Activated CD4-positive, alpha-beta T cell treated with anti-CD3 and anti-CD28 coated beads, Interleukin-2, amount 10 ng/mL, durations not matched to agents 7 days and 5 days (primary cell): ENCODE measurements around the gene EVA1C. TPM values are rescaled to one million over a fixed set of nuclear protein-coding genes. Genes with fewer than 3 reads are reported as not detected.
A peak's percentile ranks its signal among the peaks of the same experiment; 100 is the strongest.
"Not testable (repeated sequence)": the region's sequence is repeated elsewhere in the genome, so short reads cannot be mapped to it uniquely, and the experiment has no call there.

Experiments used
- CTCF ChIA-PET: fragments of 350-600 bp; sonication (Branson Sonifier 250); formaldehyde crosslinking; loops from one replicate; lab custom pipeline; 2021; ENCODE audit warnings: antibody characterized with exemption; lab: Charles Lee
- POLR2A ChIA-PET: fragments of 350-600 bp; sonication (Branson Sonifier 250); formaldehyde crosslinking; loops from one replicate; lab custom pipeline; 2021; ENCODE audit warnings: antibody characterized with exemption; lab: Charles Lee
- DNase-seq: peaks from one replicate; pipeline ENCODE4 v3.0.0-alpha.2; 2020
- H3K27ac Mint-ChIP-seq: one replicate; pipeline ENCODE4 v1.8.0; 2021; ENCODE audit warnings: mild to moderate bottlenecking, moderate library complexity, mixed read lengths
- H3K27me3 Mint-ChIP-seq: one replicate; pipeline ENCODE4 v1.8.0; 2021; ENCODE audit warnings: mixed read lengths
- H3K36me3 Mint-ChIP-seq: one replicate; pipeline ENCODE4 v1.8.0; 2021; ENCODE audit warnings: low read depth, mixed read lengths
- H3K4me1 Mint-ChIP-seq: one replicate; pipeline ENCODE4 v1.8.0; 2021; ENCODE audit warnings: mixed read lengths
- H3K4me3 Mint-ChIP-seq: one replicate; pipeline ENCODE4 v1.8.0; 2021; ENCODE audit warnings: mild to moderate bottlenecking, moderate library complexity, mixed read lengths
- H3K9me3 Mint-ChIP-seq: one replicate; pipeline ENCODE4 v1.8.0; 2021; ENCODE audit warnings: mixed read lengths
- total RNA-seq, 2 experiments: library from RNA; stranded (reverse); gene quantifications; one replicate each; pipeline ENCODE4 v1.2.3, GENCODE V29; 2021

EVA1C gene
- total RNA-seq, 2 experiments from 2014 or later: 4.8 to 5.4 TPM

DNA sequence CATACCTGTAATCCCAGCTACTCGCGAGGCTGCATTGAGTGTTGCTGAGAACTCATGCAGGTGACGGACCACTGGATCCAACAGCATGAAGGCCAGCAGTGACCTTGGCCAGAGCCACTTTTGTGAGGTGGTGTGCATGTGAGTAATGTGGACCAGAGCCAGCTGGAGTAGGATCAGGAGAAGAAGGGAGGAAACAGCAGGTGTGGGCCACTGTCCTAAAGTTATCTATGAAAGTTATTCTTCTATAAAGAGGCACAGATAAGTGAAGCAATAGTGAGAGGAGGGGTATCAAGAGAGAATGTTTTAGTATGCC lies 125.0 kb downstream of the EVA1C start:
- Mint-ChIP-seq H3K4me3 (no peak overlapping the region), H3K9me3 (no peaks in the 10 kb centered on the region), H3K36me3 (no peaks in the 10 kb centered on the region), H3K27ac (no peak overlapping the region), H3K27me3 (no peaks in the 10 kb centered on the region), H3K4me1 (peaks cover 19% of the 10 kb centered on the region)
- CTCF ChIA-PET: interaction anchor here (1.0 kb wide), 1 partner anchor 14 kb away, joined by 3 read pairs; no protein-coding TSS in a partner anchor
- no peak for DNase-seq
- POLR2A ChIA-PET: no interaction called here

GRCh38 chr21:32538147-32538792 lies 125.8 kb downstream of the EVA1C start:
- Mint-ChIP-seq H3K9me3 (no peaks in the 10 kb centered on the region), H3K4me1 (peaks cover 19% of the 10 kb centered on the region), H3K27ac (no peak overlapping the region), H3K27me3 (no peaks in the 10 kb centered on the region), H3K36me3 (no peaks in the 10 kb centered on the region), H3K4me3 (no peak overlapping the region)
- CTCF ChIA-PET: no interaction called here
- DNase-seq: peak; percentile 42
- POLR2A ChIA-PET: no interaction called here

DNA sequence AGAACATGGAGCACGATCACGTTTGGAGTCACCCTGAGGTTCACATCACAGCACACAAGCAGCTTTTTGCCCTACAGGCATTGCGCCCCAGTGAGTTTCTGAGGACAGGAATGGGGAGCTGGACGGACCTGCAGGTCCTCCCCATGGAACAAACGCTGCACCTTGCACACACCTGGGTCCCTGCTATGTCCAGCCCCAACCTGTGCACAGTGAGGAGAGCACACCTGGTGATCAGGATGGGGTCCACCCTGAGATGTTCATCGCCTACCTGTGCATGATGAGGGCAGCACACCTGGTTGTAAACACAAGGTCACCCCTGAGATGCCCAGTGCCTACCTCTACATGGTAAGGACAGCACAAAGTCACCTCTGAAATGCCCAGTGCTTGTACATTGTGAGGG lies 126.9 kb downstream of the EVA1C start:
- no peak for DNase-seq
- Mint-ChIP-seq H3K4me1 (peaks cover 19% of the 10 kb centered on the region), H3K27me3 (no peaks in the 10 kb centered on the region), H3K27ac (no peak overlapping the region), H3K9me3 (no peaks in the 10 kb centered on the region), H3K4me3 (no peak overlapping the region), H3K36me3 (no peaks in the 10 kb centered on the region)
- POLR2A ChIA-PET: no interaction called here
- CTCF ChIA-PET: no interaction called here

GRCh38 chr21:32543056-32543455 lies 130.6 kb downstream of the EVA1C start:
- H3K27ac Mint-ChIP-seq, CTCF ChIA-PET, H3K9me3 Mint-ChIP-seq, DNase-seq, H3K4me3 Mint-ChIP-seq, POLR2A ChIA-PET, H3K36me3 Mint-ChIP-seq, H3K27me3 Mint-ChIP-seq, H3K4me1 Mint-ChIP-seq: not testable (repeated sequence)

DNA sequence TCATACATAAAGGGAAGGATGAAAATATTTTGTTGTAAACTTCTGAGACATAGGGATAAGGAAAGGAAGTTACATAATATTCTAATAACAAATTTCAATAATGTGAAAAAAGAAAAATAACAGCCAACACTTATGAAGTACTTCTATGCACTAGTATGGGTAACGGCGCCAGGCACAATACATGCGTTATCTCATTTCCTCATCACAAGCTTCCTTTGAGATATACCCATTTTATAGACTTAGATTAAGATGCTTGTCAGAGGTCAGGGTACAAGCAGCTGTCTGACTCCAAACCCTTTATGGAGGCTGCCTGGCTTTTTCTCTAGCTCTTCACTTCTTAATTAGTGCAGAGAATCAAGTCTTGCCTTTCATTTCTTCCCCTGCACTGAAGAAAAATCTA lies 131.5 kb downstream of the EVA1C start:
- Mint-ChIP-seq H3K27me3 (no peaks in the 10 kb centered on the region), H3K4me1 (peaks cover under 1% of the 10 kb centered on the region), H3K4me3 (no peak overlapping the region), H3K9me3 (no peaks in the 10 kb centered on the region), H3K36me3 (no peaks in the 10 kb centered on the region), H3K27ac (no peak overlapping the region)
- CTCF ChIA-PET: interaction anchor here (0.6 kb wide), 1 partner anchor 290 kb away, joined by 4 read pairs; no protein-coding TSS in a partner anchor
- POLR2A ChIA-PET: no interaction called here
- no peak for DNase-seq

DNA sequence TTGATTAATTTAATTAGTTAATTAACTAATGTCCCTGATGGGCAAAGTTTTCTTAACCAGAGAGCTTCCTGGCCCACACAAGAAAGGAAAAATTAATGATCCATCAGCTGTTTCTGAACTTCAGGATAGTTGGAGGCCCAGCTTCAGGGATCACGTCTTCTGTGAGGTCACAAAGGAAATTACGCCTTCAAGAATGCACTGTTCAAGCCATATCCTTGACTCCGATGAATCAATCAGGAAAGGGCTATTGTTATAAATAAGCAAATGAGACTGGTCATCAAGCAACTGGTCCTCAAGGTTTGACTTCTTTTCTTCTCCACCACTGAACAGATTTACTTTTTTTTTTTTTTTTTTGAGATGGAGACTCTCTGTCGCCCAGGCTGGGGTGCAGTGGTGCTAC lies 132.2 kb downstream of the EVA1C start:
- Mint-ChIP-seq H3K27me3 (no peaks in the 10 kb centered on the region), H3K36me3 (no peaks in the 10 kb centered on the region), H3K27ac (no peak overlapping the region), H3K9me3 (no peaks in the 10 kb centered on the region), H3K4me1 (no peaks in the 10 kb centered on the region), H3K4me3 (no peak overlapping the region)
- ChIA-PET CTCF (no interaction called here), POLR2A (no interaction called here)
- DNase-seq: no peak

GRCh38 chr21:32545948-32546441 lies 133.5 kb downstream of the EVA1C start:
- no peak for DNase-seq
- H3K27me3 Mint-ChIP-seq: peaks cover under 1% of the 10 kb centered on the region
- no peaks in the 10 kb centered on the region for H3K4me1 Mint-ChIP-seq
- no peaks in the 10 kb centered on the region for H3K36me3 Mint-ChIP-seq
- no peak overlapping the region for H3K4me3 Mint-ChIP-seq
- no peaks in the 10 kb centered on the region for H3K9me3 Mint-ChIP-seq
- H3K27ac Mint-ChIP-seq: no peak overlapping the region
- ChIA-PET CTCF (no interaction called here), POLR2A (no interaction called here)

DNA sequence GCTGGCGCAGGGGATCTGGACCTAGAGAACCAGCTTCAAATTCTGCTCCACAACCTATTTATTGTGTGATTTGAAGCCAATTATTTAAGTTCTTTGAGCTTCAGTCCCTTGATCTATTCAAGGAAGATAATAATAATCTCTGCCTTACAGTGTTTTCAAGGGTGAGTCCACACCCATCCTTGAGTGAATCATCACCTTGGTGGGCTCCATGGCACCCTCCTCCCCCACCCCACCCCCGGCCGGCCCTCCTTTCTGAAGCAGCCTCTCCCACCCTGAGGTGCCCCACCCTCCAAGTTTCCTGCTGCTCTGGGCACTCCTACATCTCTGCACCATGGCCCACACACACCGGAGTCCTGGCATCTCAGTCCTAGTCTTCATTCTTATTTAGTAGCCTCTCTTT lies 134.5 kb downstream of the EVA1C start:
- Mint-ChIP-seq H3K4me1 (no peaks in the 10 kb centered on the region), H3K36me3 (no peaks in the 10 kb centered on the region), H3K27ac (no peak overlapping the region), H3K4me3 (no peak overlapping the region), H3K27me3 (peaks cover 2% of the 10 kb centered on the region), H3K9me3 (no peaks in the 10 kb centered on the region)
- ChIA-PET CTCF (interaction anchor here (0.6 to 0.7 kb wide), 2 partner anchors 24 to 583 kb away, joined by 3 read pairs; no protein-coding TSS in a partner anchor), POLR2A (no interaction called here)
- no peak for DNase-seq

DNA sequence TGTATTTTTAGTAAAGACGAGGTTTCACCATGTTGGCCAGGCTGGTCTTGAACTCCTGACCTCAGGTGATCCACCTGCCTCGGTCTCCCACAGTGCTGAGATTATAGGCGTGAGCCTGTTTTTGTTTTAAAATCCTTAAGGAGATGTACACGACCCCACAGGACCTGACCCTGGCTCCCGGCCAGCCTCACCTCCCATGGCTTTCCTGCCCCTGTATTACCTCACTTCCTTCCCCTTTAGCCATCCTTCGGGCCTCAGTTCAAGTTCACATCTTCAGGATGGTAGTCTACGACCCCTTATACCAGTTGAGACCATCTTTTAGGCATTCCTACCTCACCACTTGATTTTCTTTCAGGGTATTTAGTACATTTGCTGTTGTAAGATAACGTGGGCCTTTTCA lies 136.5 kb downstream of the EVA1C start:
- no peak overlapping the region for H3K27ac Mint-ChIP-seq
- no peak overlapping the region for H3K4me3 Mint-ChIP-seq
- ChIA-PET POLR2A (no interaction called here), CTCF (no interaction called here)
- H3K36me3 Mint-ChIP-seq: no peaks in the 10 kb centered on the region
- DNase-seq: no peak
- peaks cover 2% of the 10 kb centered on the region for H3K27me3 Mint-ChIP-seq
- no peaks in the 10 kb centered on the region for H3K4me1 Mint-ChIP-seq
- H3K9me3 Mint-ChIP-seq: no peaks in the 10 kb centered on the region

- H3K4me3 Mint-ChIP-seq: no peak overlapping the region
- H3K27ac Mint-ChIP-seq: no peak overlapping the region
- DNase-seq: no peak
- no peaks in the 10 kb centered on the region for H3K36me3 Mint-ChIP-seq
- no peaks in the 10 kb centered on the region for H3K4me1 Mint-ChIP-seq
- POLR2A ChIA-PET: no interaction called here
- peaks cover 2% of the 10 kb centered on the region for H3K27me3 Mint-ChIP-seq
- CTCF ChIA-PET: no interaction called here
- H3K9me3 Mint-ChIP-seq: no peaks in the 10 kb centered on the region
These were observed 136.9 kb downstream of the EVA1C start for GRCh38 chr21:32549440-32549839.

- ChIA-PET POLR2A (no interaction called here), CTCF (no interaction called here)
- H3K27me3 Mint-ChIP-seq: peaks cover 2% of the 10 kb centered on the region
These were observed 137.4 kb downstream of the EVA1C start for GRCh38 chr21:32549886-32550285.

GRCh38 chr21:32554832-32555638 lies 142.5 kb downstream of the EVA1C start:
- Mint-ChIP-seq H3K36me3 (no peaks in the 10 kb centered on the region), H3K27me3 (peaks cover 2% of the 10 kb centered on the region), H3K4me1 (peaks cover 2% of the 10 kb centered on the region), H3K9me3 (no peaks in the 10 kb centered on the region), H3K4me3 (no peak overlapping the region), H3K27ac (no peak overlapping the region)
- ChIA-PET CTCF (no interaction called here), POLR2A (no interaction called here)
- no peak for DNase-seq

More at GRCh38 chr21:32549886-32550285, 137.4 kb downstream of the EVA1C start:
- H3K27ac Mint-ChIP-seq: no peak overlapping the region
- DNase-seq: no peak
- H3K4me3 Mint-ChIP-seq: no peak overlapping the region
- no peaks in the 10 kb centered on the region for H3K9me3 Mint-ChIP-seq
- no peaks in the 10 kb centered on the region for H3K4me1 Mint-ChIP-seq
- no peaks in the 10 kb centered on the region for H3K36me3 Mint-ChIP-seq

- Mint-ChIP-seq H3K9me3 (no peaks in the 10 kb centered on the region), H3K4me3 (no peak overlapping the region), H3K4me1 (peaks cover 6% of the 10 kb centered on the region), H3K36me3 (no peaks in the 10 kb centered on the region), H3K27ac (no peak overlapping the region), H3K27me3 (no peaks in the 10 kb centered on the region)
- DNase-seq: no peak
- ChIA-PET POLR2A (no interaction called here), CTCF (no interaction called here)
These were observed 145.6 kb downstream of the EVA1C start for GRCh38 chr21:32558106-32558505.
